HG03521 (cell line): Measurements from ENCODE around the gene CEP85L.

Source experiments
- ATAC-seq: cut with Tn5 transposase; IDR thresholded peaks from one replicate; pipeline ENCODE4 v1.9.1; 2021; ENCODE audit warnings: mild to moderate bottlenecking, moderate library complexity; ENCODE audit not compliant: unreplicated experiment

Gene CEP85L

GRCh38 chr6:118546164-118546879 lies 105.1 kb downstream of the CEP85L start:
- ATAC-seq, result no peak

- no peak for ATAC-seq
Observed at GRCh38 chr6:118544105-118544504, 107.3 kb downstream of the CEP85L start.

DNA sequence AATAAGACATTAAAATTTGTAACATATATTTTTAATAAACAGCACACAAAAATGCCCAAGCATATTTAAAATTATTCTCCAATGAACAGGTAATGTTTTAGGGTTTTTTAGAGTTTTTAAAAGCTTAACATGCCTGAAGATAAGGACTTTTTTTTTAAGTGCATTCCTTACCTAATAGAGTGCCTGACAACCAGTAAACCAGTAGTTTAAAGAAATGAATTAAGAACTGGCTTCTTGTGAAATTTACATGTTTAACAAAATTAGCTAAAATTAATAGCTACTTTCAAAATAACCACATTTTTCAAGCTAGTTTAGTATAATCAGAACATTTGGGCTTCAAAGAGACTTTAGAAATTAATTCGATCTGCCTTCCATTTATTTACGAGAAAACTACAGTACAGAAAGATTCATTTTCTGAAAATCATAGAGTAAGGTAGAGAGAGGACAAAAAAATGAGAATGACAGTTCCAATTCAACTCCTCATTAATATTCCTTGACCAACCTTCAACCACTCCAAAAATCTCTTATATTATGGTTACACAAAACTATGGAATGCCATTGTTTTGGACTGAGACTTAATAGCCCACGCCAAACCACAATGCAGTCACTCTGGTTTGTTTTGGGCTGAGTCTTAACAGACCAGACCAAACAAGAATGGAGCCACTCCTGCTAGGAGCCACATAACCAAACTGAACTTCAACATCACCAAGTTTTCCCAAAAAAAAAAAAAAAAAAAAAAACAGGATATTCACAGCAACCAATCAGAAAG lies 109.0 kb downstream of the CEP85L start:
- ATAC-seq, result no peak

DNA sequence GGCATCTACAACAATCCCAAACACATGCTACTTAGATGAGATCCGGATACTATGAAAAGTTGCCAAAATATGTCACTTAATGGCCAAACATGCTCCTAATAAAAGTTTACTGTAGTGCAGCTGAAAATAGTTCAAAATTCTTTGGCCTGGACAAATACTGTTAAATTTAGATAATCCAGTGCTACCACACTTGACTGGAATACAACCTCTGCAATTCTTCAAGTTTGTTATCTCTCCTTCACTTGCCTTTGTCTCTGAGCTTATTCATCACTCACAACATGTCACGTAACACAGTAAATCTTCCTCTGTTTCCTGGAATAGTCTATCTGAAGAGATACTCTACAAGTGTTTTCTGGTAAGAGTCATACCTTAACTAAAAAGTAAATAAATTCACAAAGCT lies 113.8 kb downstream of the CEP85L start:
- ATAC-seq, result no peak

DNA sequence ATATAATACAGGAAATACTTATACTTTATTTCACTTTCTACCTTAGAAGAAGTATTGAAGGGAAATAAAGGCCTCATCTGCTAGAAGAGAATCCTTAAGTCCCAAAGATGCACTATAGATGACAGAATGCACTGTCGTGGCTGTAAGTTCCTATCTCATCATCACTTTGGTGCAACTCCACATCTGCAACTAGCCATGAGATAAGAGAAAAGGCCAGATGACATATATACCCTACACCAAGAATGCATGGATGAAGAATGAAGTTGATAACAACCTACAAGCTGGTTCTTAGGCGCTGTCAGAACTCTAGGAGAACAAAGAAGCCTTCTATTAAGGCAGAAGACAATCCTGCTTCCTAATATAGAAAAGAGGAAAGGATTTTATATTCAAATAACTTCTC lies 114.9 kb downstream of the CEP85L start:
- no peak for ATAC-seq

DNA sequence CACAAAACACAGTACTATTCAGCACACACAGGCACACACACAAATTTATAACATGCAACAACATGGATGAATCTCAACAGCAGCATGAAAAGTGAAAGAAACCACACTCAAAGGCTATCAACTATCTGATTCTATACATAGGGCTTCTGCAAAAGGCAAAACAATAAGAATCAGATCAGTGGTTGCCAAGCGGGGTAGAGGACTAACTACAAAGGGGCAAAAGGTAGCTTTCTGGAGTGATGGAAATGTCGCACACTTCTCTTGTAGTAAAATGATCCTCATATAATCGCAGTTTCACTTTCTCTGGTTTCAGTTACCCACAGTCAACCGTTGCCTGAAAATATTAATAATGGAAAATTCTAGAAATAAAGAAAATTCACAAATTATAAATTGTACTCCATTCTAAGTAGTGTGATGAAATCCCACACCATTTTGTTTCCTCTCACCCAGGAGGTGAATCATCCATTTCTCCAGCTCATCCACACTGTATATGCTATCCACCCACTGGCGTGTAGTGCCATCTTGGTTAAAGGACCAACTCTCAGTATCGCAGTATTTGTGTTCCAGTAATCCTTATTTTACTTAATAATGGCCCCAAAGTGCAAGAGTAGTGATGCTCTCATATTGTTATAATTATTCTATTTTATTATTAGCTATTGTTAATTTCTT lies 116.1 kb downstream of the CEP85L start:
- no peak for ATAC-seq

- no peak for ATAC-seq
Observed at GRCh38 chr6:118530942-118531341, 120.4 kb downstream of the CEP85L start.

DNA sequence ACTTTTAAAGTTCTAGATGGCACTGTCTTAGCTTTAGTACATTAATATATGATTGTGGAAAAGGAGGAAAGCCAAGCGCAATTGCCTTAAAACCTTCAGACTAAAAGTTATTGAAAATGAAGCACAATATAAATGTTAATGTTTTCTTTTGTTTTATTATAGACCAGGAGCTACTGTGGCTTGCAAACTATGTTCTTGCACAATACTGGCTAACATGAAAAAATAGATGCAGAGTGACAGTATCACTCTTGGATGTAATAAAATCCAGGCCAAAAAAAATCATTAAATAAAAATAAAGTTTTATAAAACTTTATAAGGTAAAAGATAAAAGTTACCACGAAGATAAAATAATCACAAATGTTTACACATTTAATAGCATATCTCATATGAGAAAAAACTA lies 121.6 kb downstream of the CEP85L start:
- ATAC-seq, result no peak

DNA sequence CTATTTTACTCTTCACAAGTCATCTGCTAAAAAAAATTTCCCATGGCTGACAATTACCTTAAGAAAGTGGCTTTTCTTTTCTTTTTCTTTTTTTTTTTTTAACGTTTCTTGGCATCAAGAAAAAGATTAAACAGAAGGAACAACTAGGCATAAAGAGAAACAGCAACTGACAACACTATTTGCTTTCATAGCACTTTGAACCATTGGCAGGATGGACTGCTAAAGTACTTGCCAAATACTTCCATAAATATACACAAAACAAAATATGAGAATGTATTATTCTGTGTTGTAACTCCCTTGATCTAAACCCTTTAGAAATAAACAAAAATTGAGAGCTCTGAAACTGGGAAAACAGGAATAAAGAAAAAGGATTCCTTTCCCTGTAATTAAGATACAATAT lies 123.3 kb downstream of the CEP85L start:
- ATAC-seq, result no peak

DNA sequence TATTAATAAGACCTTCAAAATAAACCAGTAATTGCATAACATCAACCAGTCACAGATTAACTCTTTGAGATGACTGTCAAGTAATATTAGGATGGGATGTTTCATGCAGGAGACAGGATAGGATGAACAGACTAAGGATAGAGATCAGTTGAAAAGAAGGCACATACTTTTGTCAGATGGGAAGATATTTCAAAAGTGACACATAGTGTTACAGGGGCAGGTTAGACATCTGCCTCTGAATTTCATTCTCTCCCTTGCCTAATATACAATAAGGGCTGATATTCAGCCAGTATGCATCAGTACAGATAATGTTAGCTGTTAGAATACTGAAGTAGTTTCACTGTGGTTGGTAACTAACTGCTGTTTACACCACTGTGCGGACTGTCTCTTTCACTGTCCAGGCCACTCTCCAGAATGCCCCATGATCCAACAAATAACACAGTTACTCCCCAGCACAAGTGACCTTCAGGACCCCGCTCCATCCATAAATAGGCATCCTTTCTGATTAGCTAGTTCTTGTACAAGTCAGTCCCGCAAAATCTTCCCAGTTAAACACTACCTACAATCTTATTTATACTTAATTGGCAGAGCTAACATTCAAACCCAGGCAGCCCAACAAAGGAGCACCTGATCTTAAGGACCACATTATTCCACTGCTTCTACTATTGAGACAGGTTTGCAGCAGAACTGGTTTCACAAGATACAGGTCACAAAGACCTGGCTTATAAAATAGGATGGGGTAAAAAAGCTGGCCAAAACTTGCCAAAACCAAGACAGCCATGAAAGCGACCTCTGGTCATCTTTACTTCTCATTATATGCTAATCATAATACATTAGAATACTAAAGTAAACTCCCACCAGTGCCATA lies 125.2 kb downstream of the CEP85L start:
- ATAC-seq, result no peak

GRCh38 chr6:118524686-118525085 lies 126.7 kb downstream of the CEP85L start:
- no peak for ATAC-seq

DNA sequence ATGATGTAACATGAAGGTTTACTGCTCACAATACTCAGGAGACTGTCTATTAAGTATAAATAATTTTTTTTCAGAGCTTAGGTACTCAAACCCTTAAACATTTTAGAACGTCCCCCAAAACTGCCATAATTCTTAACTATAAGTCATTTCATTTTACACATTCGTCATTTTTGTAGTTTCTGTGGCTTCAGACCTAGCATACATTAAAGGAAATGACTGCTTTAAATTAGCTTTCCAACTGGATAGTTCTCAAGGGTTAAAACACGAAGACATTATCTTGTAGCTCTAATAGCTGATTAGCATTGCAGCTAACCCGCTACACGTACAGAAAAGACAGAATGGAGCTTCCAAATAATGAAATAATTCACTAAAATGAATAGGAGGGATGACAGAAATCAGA lies 128.2 kb downstream of the CEP85L start:
- peak; percentile 54 for ATAC-seq

DNA sequence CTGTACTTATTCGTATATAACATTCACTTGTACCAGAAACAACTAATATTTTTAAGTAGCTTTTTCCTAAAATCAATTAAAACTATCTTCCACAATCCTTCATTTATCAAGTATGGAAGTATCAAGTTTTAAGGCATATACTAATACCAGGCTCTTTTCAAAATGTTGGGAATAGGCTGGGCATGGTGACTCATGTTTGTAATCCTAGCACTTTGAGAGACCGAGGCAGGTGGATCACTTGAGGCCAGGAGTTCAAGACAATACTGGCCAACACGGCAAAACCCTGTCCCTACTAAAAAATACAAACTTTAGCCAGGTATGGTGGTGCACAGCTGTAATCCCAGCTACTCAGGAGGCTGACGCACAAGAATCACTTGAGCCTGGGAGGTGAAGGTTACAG lies 129.0 kb downstream of the CEP85L start:
- ATAC-seq, result no peak

- ATAC-seq, result no peak
Observed at GRCh38 chr6:118514689-118515088, 136.7 kb downstream of the CEP85L start.

DNA sequence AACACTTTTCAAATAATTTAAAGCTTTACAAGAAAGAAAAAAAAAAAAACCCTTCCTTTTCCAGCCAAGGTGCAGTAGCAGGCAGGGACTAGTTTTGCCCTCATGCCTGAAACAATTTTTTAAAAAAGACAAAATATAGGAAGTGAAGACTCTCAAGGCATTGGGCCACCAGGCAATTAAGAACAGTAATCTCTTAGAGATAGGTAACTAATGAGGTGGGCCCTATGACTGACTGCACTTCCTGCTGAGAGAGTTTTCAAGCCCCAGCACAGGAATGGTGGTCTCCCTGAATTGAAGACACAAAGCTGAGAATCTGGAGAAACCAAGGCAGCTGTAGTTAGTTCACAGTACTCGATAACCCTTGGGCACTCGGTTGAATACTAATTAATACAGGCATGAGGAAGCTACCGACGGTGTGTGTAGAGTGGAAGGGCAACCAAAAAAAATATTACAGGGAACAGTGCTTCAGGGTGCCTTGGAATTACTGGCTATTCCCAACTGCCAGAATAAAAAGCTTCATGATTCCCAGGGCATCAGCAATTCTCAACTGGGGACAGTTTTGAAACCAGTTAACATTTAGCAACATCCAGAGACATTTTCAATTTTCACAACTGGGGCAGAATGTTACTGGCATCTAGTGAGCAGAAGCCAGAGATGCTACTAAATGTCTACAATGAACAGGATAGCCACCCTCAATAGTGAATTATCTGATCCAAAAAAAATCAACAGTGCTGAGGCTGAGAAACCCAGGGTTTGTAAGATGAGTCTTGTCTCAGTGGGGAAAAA lies 139.3 kb downstream of the CEP85L start:
- no peak for ATAC-seq

- ATAC-seq, result no peak
Observed at GRCh38 chr6:118509009-118509617, 142.3 kb downstream of the CEP85L start.

GRCh38 chr6:118507636-118508035 lies 143.8 kb downstream of the CEP85L start:
- no peak for ATAC-seq

- ATAC-seq, result no peak
Observed at GRCh38 chr6:118506071-118506638, 145.2 kb downstream of the CEP85L start.

GRCh38 chr6:118505656-118506055 lies 145.7 kb downstream of the CEP85L start:
- no peak for ATAC-seq
